Lower leg skin (tissue), 3 donors: ENCODE data around the gene PEDS1.

Experiments used
- CTCF ChIP-seq, 3 donors: fragments of 450-650 bp; IDR thresholded peaks; one replicate each; pipeline ENCODE4 v1.5.1; 2016; ENCODE audit warnings: antibody characterized with exemption in 3 of 3, mild to moderate bottlenecking in 3 of 3, moderate library complexity in 2 of 3
- POLR2A ChIP-seq, 2 donors: fragments of 450-650 bp; IDR thresholded peaks; one replicate each; pipeline ENCODE4 v1.6.1; 2016 to 2017; ENCODE audit warnings: antibody characterized with exemption in 2 of 2, mild to moderate bottlenecking in 1 of 2, moderate library complexity in 1 of 2

DNA sequence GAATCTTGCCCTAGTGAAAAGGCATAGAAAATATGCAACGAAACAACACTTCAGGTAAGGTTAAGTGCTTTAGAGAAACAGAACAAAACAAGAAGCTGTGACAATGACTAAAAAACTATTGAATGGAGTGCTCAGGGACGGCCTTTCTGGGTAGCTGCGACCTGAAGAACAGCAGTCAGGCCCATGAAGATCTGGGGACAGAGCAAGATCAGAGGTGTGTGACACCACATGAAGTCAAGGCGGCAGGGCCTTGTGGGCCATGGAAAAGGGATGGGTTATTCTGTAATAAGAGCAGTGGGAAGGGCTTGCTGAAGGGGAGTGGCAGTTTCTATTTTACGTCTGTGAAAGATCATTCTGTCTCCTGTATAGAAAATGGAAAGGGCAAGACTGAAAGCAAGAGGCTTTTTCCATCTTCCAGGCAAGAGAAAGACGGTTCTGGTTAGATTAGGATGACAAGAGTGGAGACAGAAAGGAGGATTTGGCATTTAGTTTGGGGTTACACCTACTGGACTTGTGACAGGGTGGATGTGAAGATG, 45.7 kb downstream of the PEDS1 start:
- TF ChIP-seq CTCF (IDR thresholded peaks at IDR 0.05) (no peak), POLR2A (IDR thresholded peaks at IDR 0.05) (no peak)
